H9 (cell line): ENCODE measurements around the gene SLC16A4. TPM values are rescaled to one million over a fixed set of nuclear protein-coding genes. Genes with fewer than 3 reads are reported as not detected.

Source experiments
- DNase-seq: peaks from one replicate; pipeline ENCODE4 v3.0.0-alpha.2; 2017
- H2AFZ ChIP-seq: one replicate; pipeline ENCODE4 v1.6.1; 2013; ENCODE audit warnings: mild to moderate bottlenecking, low read length, control low read depth, moderate library complexity
- H2AK5ac ChIP-seq: 2 replicates; pipeline ENCODE4 v1.6.1; 2013; ENCODE audit warnings: low read length, control low read depth, mixed read lengths; ENCODE audit not compliant: insufficient read length
- H2BK120ac ChIP-seq: one replicate; pipeline ENCODE4 v1.6.1; 2013; ENCODE audit warnings: low read depth, mild to moderate bottlenecking, low read length, control low read depth, inconsistent platforms; ENCODE audit not compliant: poor library complexity, severe bottlenecking
- H2BK12ac ChIP-seq: 2 replicates; pipeline ENCODE4 v1.6.1; 2013; ENCODE audit warnings: low read length, control low read depth, mixed read lengths, low read depth; ENCODE audit not compliant: insufficient read length
- H2BK15ac ChIP-seq: 2 replicates; pipeline ENCODE4 v1.6.1; 2013; ENCODE audit warnings: low read depth, low read length, control low read depth
- H2BK20ac ChIP-seq: one replicate; pipeline ENCODE4 v1.6.1; 2013; ENCODE audit warnings: low read depth, mild to moderate bottlenecking, low read length, control low read depth, inconsistent platforms; ENCODE audit not compliant: poor library complexity, severe bottlenecking
- H2BK5ac ChIP-seq: 2 replicates; pipeline ENCODE4 v1.6.1; 2013; ENCODE audit warnings: low read length, control low read depth, mixed read lengths; ENCODE audit not compliant: insufficient read length
- H3K14ac ChIP-seq: 2 replicates; pipeline ENCODE4 v1.6.1; 2013; ENCODE audit warnings: low read length, control low read depth; ENCODE audit not compliant: insufficient read depth
- H3K18ac ChIP-seq: 2 replicates; pipeline ENCODE4 v1.6.1; 2013; ENCODE audit warnings: low read depth, mild to moderate bottlenecking, mixed read lengths, low read length, control low read depth; ENCODE audit not compliant: insufficient read length
- H3K23ac ChIP-seq: 2 replicates; pipeline ENCODE4 v1.6.1; 2013; ENCODE audit warnings: low read length, control low read depth, mixed read lengths, low read depth; ENCODE audit not compliant: insufficient read length
- H3K23me2 ChIP-seq: 2 replicates; pipeline ENCODE4 v1.6.1; 2013; ENCODE audit warnings: low read depth, mild to moderate bottlenecking, mixed read lengths, low read length, control low read depth; ENCODE audit not compliant: insufficient read length, poor library complexity, severe bottlenecking
- H3K27ac ChIP-seq: 2 replicates; pipeline ENCODE4 v1.5.1; 2013; ENCODE audit warnings: low read length, control low read depth, mixed read lengths, low read depth; ENCODE audit not compliant: insufficient read length
- H3K27me3 ChIP-seq: 2 replicates; pipeline ENCODE4 v1.6.1; 2013; ENCODE audit warnings: low read length, control low read depth, inconsistent platforms; ENCODE audit not compliant: insufficient read depth
- H3K4ac ChIP-seq: 2 replicates; pipeline ENCODE4 v1.6.1; 2013; ENCODE audit warnings: low read depth, mild to moderate bottlenecking, control low read depth, inconsistent platforms, low read length, moderate library complexity
- H3K4me1 ChIP-seq: 2 replicates; pipeline ENCODE4 v1.6.1; 2013; ENCODE audit warnings: low read length, control low read depth, inconsistent platforms; ENCODE audit not compliant: insufficient read depth
- H3K4me2 ChIP-seq: 2 replicates; pipeline ENCODE4 v1.6.1; 2013; ENCODE audit warnings: low read length, control low read depth, mixed read lengths; ENCODE audit not compliant: insufficient read length, insufficient read depth
- H3K56ac ChIP-seq: 2 replicates; pipeline ENCODE4 v1.6.1; 2013; ENCODE audit warnings: low read depth, mild to moderate bottlenecking, mixed read lengths, low read length, control low read depth; ENCODE audit not compliant: insufficient read length
- H3K79me1 ChIP-seq: 2 replicates; pipeline ENCODE4 v1.6.1; 2013; ENCODE audit warnings: low read depth, mild to moderate bottlenecking, moderate library complexity, low read length, control low read depth, inconsistent platforms; ENCODE audit not compliant: insufficient read depth, poor library complexity, severe bottlenecking
- H3K79me2 ChIP-seq: 2 replicates; pipeline ENCODE4 v1.6.1; 2013; ENCODE audit warnings: low read length, control low read depth, inconsistent platforms; ENCODE audit not compliant: insufficient read depth
- H3K9ac ChIP-seq: 2 replicates; pipeline ENCODE4 v1.6.1; 2013; ENCODE audit warnings: low read length, control low read depth, mixed read lengths; ENCODE audit not compliant: insufficient read length; ENCODE audit errors: extremely low read depth
- H3K9me3 ChIP-seq: one replicate; pipeline ENCODE4 v1.6.1; 2013; ENCODE audit warnings: low read depth, low read length, inconsistent platforms; ENCODE audit not compliant: control insufficient read depth
- H3T11ph ChIP-seq: one replicate; pipeline ENCODE4 v1.6.1; 2013; ENCODE audit warnings: mild to moderate bottlenecking, low read length, control low read depth, inconsistent platforms
- H4K20me1 ChIP-seq: one replicate; pipeline ENCODE4 v1.6.1; 2013; ENCODE audit not compliant: control insufficient read depth, insufficient read length, insufficient read depth
- H4K5ac ChIP-seq: 2 replicates; pipeline ENCODE4 v1.6.1; 2013; ENCODE audit warnings: low read depth, mild to moderate bottlenecking, mixed read lengths, low read length, control low read depth; ENCODE audit not compliant: insufficient read length
- H4K8ac ChIP-seq: replicated peaks from 2 replicates; pipeline ENCODE4 v1.6.1; 2013; ENCODE audit warnings: low read length, control low read depth, mixed read lengths, low read depth; ENCODE audit not compliant: insufficient read length
- H4K91ac ChIP-seq: 2 replicates; pipeline ENCODE4 v1.6.1; 2013; ENCODE audit warnings: low read depth, mild to moderate bottlenecking, moderate library complexity, mixed read lengths, low read length, control low read depth; ENCODE audit not compliant: insufficient read length
- H3K27ac Mint-ChIP-seq, 3 experiments: 2 replicates in 2 of 3; 3 replicates in 1 of 3; pipeline ENCODE4 v1.8.0; 2020 to 2021; ENCODE audit warnings: mixed read lengths in 3 of 3, mild to moderate bottlenecking in 1 of 3, moderate library complexity in 1 of 3
- H3K27me3 Mint-ChIP-seq: 2 replicates; pipeline ENCODE4 v1.8.0; 2021; ENCODE audit warnings: low read depth, mild to moderate bottlenecking, moderate library complexity, mixed read lengths
- H3K36me3 Mint-ChIP-seq, 3 experiments: 2 replicates in 2 of 3; 3 replicates in 1 of 3; pipeline ENCODE4 v1.8.0; 2020 to 2021; ENCODE audit warnings: low read depth in 3 of 3, mixed read lengths in 3 of 3; ENCODE audit not compliant: insufficient read depth in 1 of 3
- H3K4me1 Mint-ChIP-seq, 2 experiments: 2 replicates each; pipeline ENCODE4 v1.8.0; 2020; ENCODE audit warnings: mixed read lengths in 2 of 2
- H3K4me3 Mint-ChIP-seq, 2 experiments: 2 replicates in 1 of 2; 3 replicates in 1 of 2; pipeline ENCODE4 v1.8.0; 2020 to 2021; ENCODE audit warnings: mild to moderate bottlenecking in 2 of 2, mixed read lengths in 2 of 2, moderate library complexity in 1 of 2
- H3K9me3 Mint-ChIP-seq, 2 experiments: 2 replicates in 1 of 2; 3 replicates in 1 of 2; pipeline ENCODE4 v1.8.0; 2020; ENCODE audit warnings: mild to moderate bottlenecking in 2 of 2, mixed read lengths in 2 of 2, moderate library complexity in 1 of 2
- WGBS: extraction: QIAGEN DNeasy Blood & Tissue Kit; methylation state at CpG from one replicate; pipeline ENCODE4 v1.1.7; 2013; ENCODE audit warnings: missing lambda C conversion rate, low lambda C conversion rate, mixed read lengths; ENCODE audit not compliant: insufficient read length; ENCODE audit errors: extremely low coverage; 5-methylcytosine and 5-hydroxymethylcytosine counted together
- total RNA-seq: library from RNA; stranded (reverse); gene quantifications from 2 replicates; pipeline ENCODE4 v1.2.1, GENCODE V29; 2021
- TF ChIP-seq, protein P1 (sequence below): fragments of 200-600 bp; sonication (generic); conservative IDR thresholded peaks from 3 replicates; pipeline ENCODE4 v1.8.0; 2021; ENCODE audit warnings: antibody characterized with exemption, mild to moderate bottlenecking

The SLC16A4 gene
- total RNA-seq, 1 experiment from 2014 or later = 0.17 TPM

DNA sequence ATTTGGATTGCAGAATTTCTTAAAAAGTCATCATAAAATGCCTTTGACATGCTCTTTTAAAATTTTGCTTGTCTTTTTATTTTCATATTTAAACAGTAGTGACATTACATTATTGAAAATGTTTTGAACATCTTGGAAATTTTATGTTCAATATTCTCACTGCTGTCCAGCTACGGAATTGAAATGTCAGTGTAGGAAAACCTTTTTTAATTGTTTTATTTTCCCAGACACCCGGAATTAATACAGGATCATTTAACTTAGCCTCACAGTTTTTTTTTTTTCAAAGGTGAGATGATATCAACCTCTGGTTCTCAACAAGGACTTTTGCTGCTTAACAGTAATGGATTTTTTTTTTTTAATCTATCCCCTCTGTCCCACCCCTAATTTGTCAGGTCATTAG, 47.6 kb downstream of the SLC16A4 start:
- Histone ChIP-seq H2AK5ac (no peak overlapping the region), H2AFZ (no peak overlapping the region), H4K91ac (no peak overlapping the region), H3K23ac (no peak overlapping the region), H3K4me1 (peaks cover 6% of the 10 kb centered on the region; the same call in 1 of the 2 replicates), H3K14ac (no peak overlapping the region), H3T11ph (no peak overlapping the region), H3K4me2 (no peak overlapping the region), H2BK120ac (no peak overlapping the region), H2BK5ac (no peak overlapping the region), H3K27ac (no peak overlapping the region), H3K23me2 (peaks cover 10% of the 10 kb centered on the region), H2BK15ac (no peak overlapping the region), H4K8ac (no peak overlapping the region), H3K4ac (no peak overlapping the region), H3K18ac (no peak overlapping the region), H3K56ac (no peak overlapping the region), H3K9me3 (no peaks in the 10 kb centered on the region), H3K79me2 (peaks cover 50% of the 10 kb centered on the region), H3K9ac (no peak overlapping the region), H2BK12ac (no peak overlapping the region), H2BK20ac (no peak overlapping the region), H4K20me1 (no peaks in the 10 kb centered on the region), H4K5ac (no peak overlapping the region), H3K27me3 (no peaks in the 10 kb centered on the region), H3K79me1 (no peaks in the 10 kb centered on the region)
- Mint-ChIP-seq H3K4me3 (no peak overlapping the region; a peak in 2 of 5 replicates), H3K27ac (no peak overlapping the region), H3K36me3 (peaks cover 41 to 69% (median 67%) of the 10 kb centered on the region in 3 experiments), H3K9me3 (no peaks in the 10 kb centered on the region), H3K27me3 (no peaks in the 10 kb centered on the region), H3K4me1 (peaks cover 71 to 76% of the 10 kb centered on the region in 2 experiments)
- TF ChIP-seq, protein P1, sequence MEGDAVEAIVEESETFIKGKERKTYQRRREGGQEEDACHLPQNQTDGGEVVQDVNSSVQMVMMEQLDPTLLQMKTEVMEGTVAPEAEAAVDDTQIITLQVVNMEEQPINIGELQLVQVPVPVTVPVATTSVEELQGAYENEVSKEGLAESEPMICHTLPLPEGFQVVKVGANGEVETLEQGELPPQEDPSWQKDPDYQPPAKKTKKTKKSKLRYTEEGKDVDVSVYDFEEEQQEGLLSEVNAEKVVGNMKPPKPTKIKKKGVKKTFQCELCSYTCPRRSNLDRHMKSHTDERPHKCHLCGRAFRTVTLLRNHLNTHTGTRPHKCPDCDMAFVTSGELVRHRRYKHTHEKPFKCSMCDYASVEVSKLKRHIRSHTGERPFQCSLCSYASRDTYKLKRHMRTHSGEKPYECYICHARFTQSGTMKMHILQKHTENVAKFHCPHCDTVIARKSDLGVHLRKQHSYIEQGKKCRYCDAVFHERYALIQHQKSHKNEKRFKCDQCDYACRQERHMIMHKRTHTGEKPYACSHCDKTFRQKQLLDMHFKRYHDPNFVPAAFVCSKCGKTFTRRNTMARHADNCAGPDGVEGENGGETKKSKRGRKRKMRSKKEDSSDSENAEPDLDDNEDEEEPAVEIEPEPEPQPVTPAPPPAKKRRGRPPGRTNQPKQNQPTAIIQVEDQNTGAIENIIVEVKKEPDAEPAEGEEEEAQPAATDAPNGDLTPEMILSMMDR = no peak
- no CpG with 5 or more reads among the region's 2 CpGs for WGBS
- DNase-seq = no peak
